WI38 (cell line): ENCODE measurements around the gene ACAP1.

ENCODE experiments used
- H3K4me3 ChIP-seq: 2 replicates; pipeline ENCODE4 v1.5.1; 2011; ENCODE audit warnings: low read depth, mild to moderate bottlenecking, control low read depth, low read length
- CTCF ChIP-seq: IDR thresholded peaks from 2 replicates; pipeline ENCODE4 v1.5.1; 2012; ENCODE audit warnings: low read depth, mild to moderate bottlenecking, control low read depth, low read length

Gene ACAP1

GRCh38 chr17:7348478-7349242 is 12.3 kb downstream of the ACAP1 start:
- TF ChIP-seq CTCF = no peak
- no peak overlapping the region for H3K4me3 ChIP-seq

GRCh38 chr17:7351665-7352502 is 15.6 kb downstream of the ACAP1 start, which contains the start of gene KCTD11:
TSS of gene KCTD11 (plus strand) at chr17:7352162.
- no peak; the same call in 1 of the 2 replicates for TF ChIP-seq CTCF
- H3K4me3 ChIP-seq = peak within 1 kb of the TSS; percentile 91

- peak; percentile 37; the same call in 1 of the 2 replicates for TF ChIP-seq CTCF
These were observed 16.2 kb downstream of the ACAP1 start for GRCh38 chr17:7352503-7352889.

GRCh38 chr17:7352910-7353635 is 16.7 kb downstream of the ACAP1 start:
- peak overlapping the region; percentile 91 for H3K4me3 ChIP-seq
- no peak for TF ChIP-seq CTCF

More at GRCh38 chr17:7352503-7352889, 16.2 kb downstream of the ACAP1 start:
- H3K4me3 ChIP-seq = peak overlapping the region; percentile 91

GRCh38 chr17:7354262-7354843 is 18.0 kb downstream of the ACAP1 start:
- no peak overlapping the region for H3K4me3 ChIP-seq
- TF ChIP-seq CTCF = no peak

GRCh38 chr17:7355053-7355452 is 18.7 kb downstream of the ACAP1 start, which contains the start of gene TMEM95:
TSS of gene TMEM95 (plus strand) at chr17:7355156. CDS start at chr17:7355205, 49 bp downstream.
- 0 out of 2 replicates have a peak within 1 kb of the TSS, but pooled peaks have one; percentile 2 for H3K4me3 ChIP-seq
- TF ChIP-seq CTCF = no peak
